ENCODE results near the gene PPP2R5D. TPM values are rescaled to one million over a fixed set of nuclear protein-coding genes. Genes with fewer than 3 reads are reported as not detected.

PPP2R5D gene
- total and polyA plus RNA-seq, 2 of the 4 experiments (the other 2 are of a cell fraction), result 55.6 to 68.8 TPM

GRCh38 chr6:42968126-42968701 lies 16.2 kb upstream of the PPP2R5D start:
- ChIA-PET CTCF (no interaction called here), POLR2A (ENCODE audit: unreplicated experiment) (no interaction called here)
- no peak overlapping the region for H3K4me3 ChIP-seq (ENCODE audit: insufficient read depth, low read depth, low read length)

More at GRCh38 chr6:42968126-42968701, 16.2 kb upstream of the PPP2R5D start:
- H2BK5ac ChIP-seq (ENCODE audit: low read depth, low read length, poor library complexity, severe bottlenecking), result no peak overlapping the region
- TF ChIP-seq USF2 (IDR thresholded peaks at IDR 0.05; ENCODE audit: low read depth, low read length), result no peak
- no peak for TF ChIP-seq ELK1 (IDR thresholded peaks at IDR 0.05; ENCODE audit: borderline replicate concordance, low read depth, low read length)
- no peak for TF ChIP-seq RFX5 (IDR thresholded peaks at IDR 0.05; ENCODE audit: low read depth, low read length)
- no peak for TF ChIP-seq MAZ (IDR thresholded peaks at IDR 0.05; ENCODE audit: borderline replicate concordance, low read depth, low read length)
- TF ChIP-seq CEBPB (IDR thresholded peaks at IDR 0.05; ENCODE audit: low read depth, low read length), result no peak
- TF ChIP-seq BHLHE40 (IDR thresholded peaks at IDR 0.05; ENCODE audit: low read depth, low read length), result no peak
- TF ChIP-seq NFE2L2 (IDR thresholded peaks at IDR 0.05; ENCODE audit: low read depth, low read length), result no peak
- TF ChIP-seq FOS (IDR thresholded peaks at IDR 0.05; ENCODE audit: low read depth, low read length), result no peak
- TF ChIP-seq MAFK (IDR thresholded peaks at IDR 0.05; ENCODE audit: low read depth, low read length), result no peak
- TF ChIP-seq SMC3 (IDR thresholded peaks at IDR 0.05; ENCODE audit: low read depth, low read length), result no peak
- no peak for TF ChIP-seq CHD1 (IDR thresholded peaks at IDR 0.05; ENCODE audit: low read depth, low read length)
- no peak for TF ChIP-seq RCOR1 (IDR thresholded peaks at IDR 0.05; ENCODE audit: insufficient replicate concordance, low read length)
- no peak for TF ChIP-seq MXI1 (IDR thresholded peaks at IDR 0.05; ENCODE audit: borderline replicate concordance, low read depth, low read length)
- TF ChIP-seq POLR2A (IDR thresholded peaks at IDR 0.05; ENCODE audit: low read depth, low read length), result no peak
- TF ChIP-seq RAD21 (IDR thresholded peaks at IDR 0.05; ENCODE audit: low read length), result no peak
- TF ChIP-seq CTCF (conservative IDR thresholded peaks at IDR 0.05; ENCODE audit: low read depth, low read length), result no peak
- H2AK9ac ChIP-seq (replicated peaks; ENCODE audit: low read depth, low read length, poor library complexity), result no peak overlapping the region
- ATAC-seq (ENCODE audit: low read depth) (no peak), DNase-seq (no peak)
- H3K27ac ChIP-seq (ENCODE audit: insufficient read depth, low read length), result no peak overlapping the region
- H4K20me1 ChIP-seq (ENCODE audit: insufficient read depth, low read length), result peaks cover 9% of the 10 kb centered on the region; the same call in 1 of the 2 replicates
- H4K5ac ChIP-seq (ENCODE audit: low read depth, low read length), result no peak overlapping the region
- intact Hi-C loops (cut with micrococcal nuclease) (no loop called here), in situ Hi-C loops (cut with MboI; ENCODE audit: low sequenced_read_pairs) (no loop called here), dilution Hi-C loops (cut with HindIII; ENCODE audit: low sequenced_read_pairs, unreplicated experiment) (no loop called here)
- no peak overlapping the region for H2AFZ ChIP-seq (replicated peaks; ENCODE audit: low read length, poor library complexity)
- H3K23ac ChIP-seq (ENCODE audit: low read depth, low read length), result no peak overlapping the region
- no peak overlapping the region for H4K91ac ChIP-seq (ENCODE audit: insufficient read depth, low read depth, low read length)
- no peak overlapping the region for H3K14ac ChIP-seq (replicated peaks; ENCODE audit: low read depth, low read length)
- H3K9ac ChIP-seq (ENCODE audit: low read depth, low read length), result no peak overlapping the region
- no peak overlapping the region for H3K4me2 ChIP-seq (ENCODE audit: low read depth, low read length)
- H3K56ac ChIP-seq (ENCODE audit: extremely low read depth, insufficient read depth, low read length), result no peak overlapping the region
- H3K79me1 ChIP-seq (ENCODE audit: low read depth in 1 of 2, low read length in 2 of 2), result peaks cover 4 to 28% of the 10 kb centered on the region in 2 experiments; a peak in 3 of 4 replicates
- H4K8ac ChIP-seq (ENCODE audit: low read depth in 2 of 2, low read length in 2 of 2), result no peak overlapping the region
- H3K27me3 ChIP-seq (ENCODE audit: control insufficient read depth, insufficient read depth, low read length), result no peaks in the 10 kb centered on the region
- peaks cover 18% of the 10 kb centered on the region for H3K4me1 ChIP-seq (ENCODE audit: control insufficient read depth, insufficient read depth, low read length)
- no TSS peak for BruUV-seq (replicated peaks)
- H2BK20ac ChIP-seq (ENCODE audit: low read depth, low read length), result no peak overlapping the region
- no peak overlapping the region for H2AK5ac ChIP-seq (ENCODE audit: low read depth, low read length)
- H3K36me3 ChIP-seq (ENCODE audit: control insufficient read depth, insufficient read depth, low read length), result peaks cover 45% of the 10 kb centered on the region
- H3K18ac ChIP-seq (ENCODE audit: low read depth, low read length), result no peak overlapping the region
- no peak overlapping the region for H3K4ac ChIP-seq (ENCODE audit: low read depth, low read length)
- WGBS, 2 experiments (ENCODE audit: extremely low coverage in 2 of 2, insufficient read length in 1 of 2), result 100% methylated on average over 1 of the region's 12 CpGs; no CpG with 5 or more reads in 1 of the 2 experiments
- no peak overlapping the region for H2BK15ac ChIP-seq (ENCODE audit: low read depth, low read length)
- H3K9me3 ChIP-seq (ENCODE audit: control insufficient read depth, insufficient read depth, low read length), result no peaks in the 10 kb centered on the region
- H2BK120ac ChIP-seq (ENCODE audit: low read depth, low read length), result no peak overlapping the region
- H3K9me1 ChIP-seq (ENCODE audit: insufficient read depth, low read length), result peaks cover 26% of the 10 kb centered on the region

All from IMR-90 (cell line).